GM12875 (cell line): Measurements from ENCODE around the gene MYT1.
"Not testable (repeated sequence)": the region's sequence is repeated elsewhere in the genome, so short reads cannot be mapped to it uniquely, and the experiment has no call there.

Experiments used
- H3K4me3 ChIP-seq: one replicate; pipeline ENCODE4 v1.5.1; 2011; ENCODE audit warnings: low read depth, low read length, control low read depth
- TF ChIP-seq, protein P1 (sequence below): IDR thresholded peaks from 2 replicates; pipeline ENCODE4 v1.5.1; 2011; ENCODE audit warnings: low read depth, mild to moderate bottlenecking, control low read depth, inconsistent platforms, low read length, moderate library complexity, borderline replicate concordance; ENCODE audit not compliant: insufficient read depth

MYT1 gene

DNA sequence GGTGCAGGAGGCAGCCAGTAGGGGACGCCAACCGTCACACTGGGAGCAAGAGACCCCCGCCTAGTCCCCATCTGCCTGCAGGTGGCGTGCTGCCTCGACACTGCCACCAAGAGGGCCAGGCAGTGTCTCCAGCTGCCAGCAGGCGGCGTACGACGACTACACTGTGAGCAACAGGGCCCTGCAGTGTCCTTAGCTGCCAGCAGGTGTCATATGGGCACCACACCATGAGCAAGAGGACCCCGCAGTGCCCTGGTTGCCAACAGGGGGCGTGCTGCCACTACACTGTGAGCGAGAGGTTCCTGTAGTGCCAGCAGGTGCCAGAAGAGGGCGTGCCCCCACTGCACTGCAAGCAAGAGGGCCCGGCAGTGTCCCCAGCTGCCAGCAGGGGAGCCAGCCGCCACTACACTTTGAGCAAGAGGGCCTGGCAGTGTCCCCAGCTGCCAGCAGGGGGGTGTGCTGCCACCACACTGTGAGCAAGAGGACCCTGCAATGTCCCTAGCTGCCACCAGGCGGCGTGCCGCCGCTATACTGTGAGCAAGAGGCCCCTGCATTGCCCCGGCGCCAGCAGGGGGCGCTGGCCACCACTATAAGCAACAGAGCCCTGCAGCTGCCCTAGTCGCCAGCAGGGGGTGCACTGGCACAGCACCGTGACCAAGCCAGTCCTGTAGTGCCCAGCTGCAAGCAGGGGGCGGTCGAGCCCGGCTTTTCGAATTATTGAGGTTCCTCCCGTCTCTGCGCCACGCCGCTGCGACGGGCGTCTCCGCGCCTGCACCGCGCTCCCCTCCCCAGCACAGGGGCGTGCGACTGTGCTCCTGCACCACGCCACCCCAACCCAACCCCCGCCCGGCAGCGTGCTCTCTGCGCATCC is 121.6 kb downstream of the MYT1 start:
- H3K4me3 ChIP-seq: not testable (repeated sequence)
- TF ChIP-seq, protein P1, sequence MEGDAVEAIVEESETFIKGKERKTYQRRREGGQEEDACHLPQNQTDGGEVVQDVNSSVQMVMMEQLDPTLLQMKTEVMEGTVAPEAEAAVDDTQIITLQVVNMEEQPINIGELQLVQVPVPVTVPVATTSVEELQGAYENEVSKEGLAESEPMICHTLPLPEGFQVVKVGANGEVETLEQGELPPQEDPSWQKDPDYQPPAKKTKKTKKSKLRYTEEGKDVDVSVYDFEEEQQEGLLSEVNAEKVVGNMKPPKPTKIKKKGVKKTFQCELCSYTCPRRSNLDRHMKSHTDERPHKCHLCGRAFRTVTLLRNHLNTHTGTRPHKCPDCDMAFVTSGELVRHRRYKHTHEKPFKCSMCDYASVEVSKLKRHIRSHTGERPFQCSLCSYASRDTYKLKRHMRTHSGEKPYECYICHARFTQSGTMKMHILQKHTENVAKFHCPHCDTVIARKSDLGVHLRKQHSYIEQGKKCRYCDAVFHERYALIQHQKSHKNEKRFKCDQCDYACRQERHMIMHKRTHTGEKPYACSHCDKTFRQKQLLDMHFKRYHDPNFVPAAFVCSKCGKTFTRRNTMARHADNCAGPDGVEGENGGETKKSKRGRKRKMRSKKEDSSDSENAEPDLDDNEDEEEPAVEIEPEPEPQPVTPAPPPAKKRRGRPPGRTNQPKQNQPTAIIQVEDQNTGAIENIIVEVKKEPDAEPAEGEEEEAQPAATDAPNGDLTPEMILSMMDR: peak; percentile 99

DNA sequence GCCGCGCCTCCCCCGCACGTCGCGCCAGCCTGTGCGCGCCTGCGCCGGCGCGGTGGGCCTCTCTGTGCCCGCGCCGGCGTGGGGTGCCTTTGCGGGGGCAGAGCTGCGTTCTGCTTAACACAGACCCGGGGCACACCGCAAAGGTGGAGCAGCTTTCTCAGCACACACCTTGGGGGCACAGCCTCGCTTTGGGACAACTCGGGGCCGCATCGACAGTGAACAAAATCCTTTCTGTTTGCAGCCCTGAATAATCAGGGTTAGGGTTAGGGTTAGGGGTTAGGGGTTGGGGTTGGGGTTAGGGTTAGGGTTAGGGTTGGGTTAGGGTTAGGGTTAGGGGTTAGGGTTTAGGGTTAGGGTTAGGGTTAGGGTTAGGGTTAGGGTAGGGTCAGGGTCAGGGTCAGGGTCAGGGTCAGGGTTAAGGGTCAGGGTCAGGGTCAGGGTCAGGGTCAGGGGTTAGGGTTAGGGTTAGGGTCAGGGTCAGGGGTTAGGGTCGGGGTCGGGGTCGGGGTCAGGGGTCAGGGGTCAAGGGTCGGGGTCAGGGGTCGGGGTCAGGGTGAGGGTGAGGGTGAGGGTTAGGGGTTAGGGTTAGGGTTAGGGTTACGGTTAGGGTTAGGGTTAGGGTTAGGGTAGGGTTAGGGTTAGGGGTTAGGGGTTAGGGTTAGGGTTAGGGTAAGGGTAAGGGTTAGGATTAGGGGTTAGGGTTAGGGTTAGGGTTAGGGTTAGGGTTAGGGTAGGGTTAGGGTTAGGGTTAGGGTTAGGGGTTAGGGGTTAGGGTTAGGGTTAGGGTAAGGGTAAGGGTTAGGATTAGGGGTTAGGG is 122.4 kb downstream of the MYT1 start:
- H3K4me3 ChIP-seq: not testable (repeated sequence)

DNA sequence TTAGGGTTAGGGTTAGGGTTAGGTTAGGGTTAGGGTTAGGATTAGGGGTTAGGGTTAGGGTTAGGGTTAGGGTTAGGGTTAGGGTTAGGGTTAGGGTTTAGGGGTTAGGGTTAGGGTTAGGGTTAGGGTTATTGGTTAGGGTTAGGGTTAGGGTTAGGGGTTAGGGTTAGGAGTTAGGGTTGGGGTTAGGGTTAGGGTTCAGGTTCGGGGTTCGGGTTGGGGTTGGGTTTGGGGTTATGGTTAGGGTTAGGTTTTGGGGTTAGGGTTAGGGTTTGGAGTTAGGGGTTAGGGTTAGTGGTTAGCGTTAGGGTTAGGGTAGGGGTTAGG is 123.0 kb downstream of the MYT1 start:
- H3K4me3 ChIP-seq: not testable (repeated sequence)
